B cell (primary cell): ENCODE data around the gene USP53.

Experiments used
- CTCF ChIP-seq: fragments of 200-600 bp; IDR thresholded peaks from one replicate; pipeline ENCODE4 v1.8.0; 2022; ENCODE audit warnings: antibody characterized with exemption, mild to moderate bottlenecking
- EZH2 ChIP-seq: IDR thresholded peaks from 2 replicates; pipeline ENCODE4 v1.6.1; 2012; ENCODE audit warnings: borderline replicate concordance, low read depth, mild to moderate bottlenecking, moderate library complexity, low read length; ENCODE audit not compliant: insufficient read depth, poor library complexity, severe bottlenecking

- TF ChIP-seq CTCF (no peak), EZH2 (no peak)
Observed at GRCh38 chr4:119238068-119238722, 25.7 kb downstream of the USP53 start.
